WTC11 (cell line): Measurements from ENCODE around the gene SEPTIN3.

Experiments
- CREM ChIP-seq: sonication (generic); formaldehyde crosslinking; IDR thresholded peaks from 2 replicates; pipeline ENCODE4 v1.8.1; 2022; ENCODE audit warnings: mild to moderate bottlenecking, missing genetic modification reagents, moderate library complexity
- FOXK1 ChIP-seq: sonication (generic); formaldehyde crosslinking; IDR thresholded peaks from 2 replicates; pipeline ENCODE4 v1.8.0; 2022; ENCODE audit warnings: mild to moderate bottlenecking, moderate library complexity, missing genetic modification reagents
- NFE2L1 ChIP-seq: sonication (generic); formaldehyde crosslinking; IDR thresholded peaks from 2 replicates; pipeline ENCODE4 v1.8.1; 2023; ENCODE audit warnings: missing genetic modification reagents
- NR3C1 ChIP-seq: sonication (generic); formaldehyde crosslinking; conservative IDR thresholded peaks from 2 replicates; pipeline ENCODE4 v1.8.1; 2023; ENCODE audit warnings: low read depth, mild to moderate bottlenecking, missing genetic modification reagents
- SP1 ChIP-seq: sonication (generic); formaldehyde crosslinking; conservative IDR thresholded peaks from 2 replicates; pipeline ENCODE4 v1.8.1; 2022; ENCODE audit warnings: missing genetic modification reagents
- TF ChIP-seq, protein P1 (sequence below): fragments of 200-600 bp; IDR thresholded peaks from 2 replicates; pipeline ENCODE4 v1.8.0; 2022; ENCODE audit warnings: antibody characterized with exemption
- TF ChIP-seq, protein P2 (sequence below): sonication (generic); formaldehyde crosslinking; IDR thresholded peaks from 2 replicates; pipeline ENCODE4 v1.8.1; 2022; ENCODE audit warnings: low read depth, mild to moderate bottlenecking, moderate library complexity, missing genetic modification reagents, borderline replicate concordance
- TF ChIP-seq, protein P3 (sequence below): sonication (generic); formaldehyde crosslinking; conservative IDR thresholded peaks from 2 replicates; pipeline ENCODE4 v1.8.1; 2022; ENCODE audit warnings: mild to moderate bottlenecking, missing genetic modification reagents
- TF ChIP-seq, protein P4 (sequence below): sonication (generic); formaldehyde crosslinking; IDR thresholded peaks from 2 replicates; pipeline ENCODE4 v1.8.0; 2022; ENCODE audit warnings: mild to moderate bottlenecking, missing genetic modification reagents
- TF ChIP-seq, protein P5 (sequence below): sonication (generic); formaldehyde crosslinking; IDR thresholded peaks from 2 replicates; pipeline ENCODE4 v1.8.0; 2022; ENCODE audit warnings: mild to moderate bottlenecking, missing genetic modification reagents
- TF ChIP-seq, protein P6 (sequence below): sonication (generic); formaldehyde crosslinking; IDR thresholded peaks from 2 replicates; pipeline ENCODE4 v1.8.1; 2023; ENCODE audit warnings: mild to moderate bottlenecking, missing genetic modification reagents

DNA sequence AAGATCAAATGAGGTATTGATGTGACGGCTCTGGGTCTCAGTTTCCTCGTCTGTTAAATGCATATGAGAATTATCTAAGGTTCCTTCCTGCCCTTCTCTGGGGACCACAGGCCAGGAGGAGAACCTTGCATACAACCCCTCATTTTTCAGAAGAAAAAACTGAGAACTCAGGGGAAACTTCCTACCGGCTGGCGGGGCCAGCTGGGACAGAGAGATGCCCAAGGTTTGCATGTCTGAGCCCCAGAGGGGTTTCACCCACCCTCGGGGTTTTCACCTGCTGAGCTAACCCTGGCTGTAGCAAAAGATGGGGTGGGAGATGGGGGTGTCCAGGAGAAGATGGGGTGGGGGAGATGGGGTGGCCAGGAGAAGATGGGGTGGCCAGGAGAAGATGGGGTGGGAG lies 46.9 kb upstream of the SEPTIN3 start:
- TF ChIP-seq, protein P1, sequence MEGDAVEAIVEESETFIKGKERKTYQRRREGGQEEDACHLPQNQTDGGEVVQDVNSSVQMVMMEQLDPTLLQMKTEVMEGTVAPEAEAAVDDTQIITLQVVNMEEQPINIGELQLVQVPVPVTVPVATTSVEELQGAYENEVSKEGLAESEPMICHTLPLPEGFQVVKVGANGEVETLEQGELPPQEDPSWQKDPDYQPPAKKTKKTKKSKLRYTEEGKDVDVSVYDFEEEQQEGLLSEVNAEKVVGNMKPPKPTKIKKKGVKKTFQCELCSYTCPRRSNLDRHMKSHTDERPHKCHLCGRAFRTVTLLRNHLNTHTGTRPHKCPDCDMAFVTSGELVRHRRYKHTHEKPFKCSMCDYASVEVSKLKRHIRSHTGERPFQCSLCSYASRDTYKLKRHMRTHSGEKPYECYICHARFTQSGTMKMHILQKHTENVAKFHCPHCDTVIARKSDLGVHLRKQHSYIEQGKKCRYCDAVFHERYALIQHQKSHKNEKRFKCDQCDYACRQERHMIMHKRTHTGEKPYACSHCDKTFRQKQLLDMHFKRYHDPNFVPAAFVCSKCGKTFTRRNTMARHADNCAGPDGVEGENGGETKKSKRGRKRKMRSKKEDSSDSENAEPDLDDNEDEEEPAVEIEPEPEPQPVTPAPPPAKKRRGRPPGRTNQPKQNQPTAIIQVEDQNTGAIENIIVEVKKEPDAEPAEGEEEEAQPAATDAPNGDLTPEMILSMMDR: no peak
- TF ChIP-seq, protein P2, sequence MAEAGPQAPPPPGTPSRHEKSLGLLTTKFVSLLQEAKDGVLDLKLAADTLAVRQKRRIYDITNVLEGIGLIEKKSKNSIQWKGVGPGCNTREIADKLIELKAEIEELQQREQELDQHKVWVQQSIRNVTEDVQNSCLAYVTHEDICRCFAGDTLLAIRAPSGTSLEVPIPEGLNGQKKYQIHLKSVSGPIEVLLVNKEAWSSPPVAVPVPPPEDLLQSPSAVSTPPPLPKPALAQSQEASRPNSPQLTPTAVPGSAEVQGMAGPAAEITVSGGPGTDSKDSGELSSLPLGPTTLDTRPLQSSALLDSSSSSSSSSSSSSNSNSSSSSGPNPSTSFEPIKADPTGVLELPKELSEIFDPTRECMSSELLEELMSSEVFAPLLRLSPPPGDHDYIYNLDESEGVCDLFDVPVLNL (CRISPR knock-in tag): no peak
- TF ChIP-seq, protein P3, sequence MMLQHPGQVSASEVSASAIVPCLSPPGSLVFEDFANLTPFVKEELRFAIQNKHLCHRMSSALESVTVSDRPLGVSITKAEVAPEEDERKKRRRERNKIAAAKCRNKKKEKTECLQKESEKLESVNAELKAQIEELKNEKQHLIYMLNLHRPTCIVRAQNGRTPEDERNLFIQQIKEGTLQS: no peak
- no peak for TF ChIP-seq SP1 (CRISPR knock-in tag)
- no peak for TF ChIP-seq NR3C1 (CRISPR knock-in tag)
- TF ChIP-seq FOXK1 (CRISPR knock-in tag): no peak
- TF ChIP-seq, protein P4, sequence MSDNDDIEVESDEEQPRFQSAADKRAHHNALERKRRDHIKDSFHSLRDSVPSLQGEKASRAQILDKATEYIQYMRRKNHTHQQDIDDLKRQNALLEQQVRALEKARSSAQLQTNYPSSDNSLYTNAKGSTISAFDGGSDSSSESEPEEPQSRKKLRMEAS (CRISPR knock-in tag): no peak
- TF ChIP-seq, protein P5, sequence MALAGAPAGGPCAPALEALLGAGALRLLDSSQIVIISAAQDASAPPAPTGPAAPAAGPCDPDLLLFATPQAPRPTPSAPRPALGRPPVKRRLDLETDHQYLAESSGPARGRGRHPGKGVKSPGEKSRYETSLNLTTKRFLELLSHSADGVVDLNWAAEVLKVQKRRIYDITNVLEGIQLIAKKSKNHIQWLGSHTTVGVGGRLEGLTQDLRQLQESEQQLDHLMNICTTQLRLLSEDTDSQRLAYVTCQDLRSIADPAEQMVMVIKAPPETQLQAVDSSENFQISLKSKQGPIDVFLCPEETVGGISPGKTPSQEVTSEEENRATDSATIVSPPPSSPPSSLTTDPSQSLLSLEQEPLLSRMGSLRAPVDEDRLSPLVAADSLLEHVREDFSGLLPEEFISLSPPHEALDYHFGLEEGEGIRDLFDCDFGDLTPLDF: no peak
- TF ChIP-seq, protein P6, sequence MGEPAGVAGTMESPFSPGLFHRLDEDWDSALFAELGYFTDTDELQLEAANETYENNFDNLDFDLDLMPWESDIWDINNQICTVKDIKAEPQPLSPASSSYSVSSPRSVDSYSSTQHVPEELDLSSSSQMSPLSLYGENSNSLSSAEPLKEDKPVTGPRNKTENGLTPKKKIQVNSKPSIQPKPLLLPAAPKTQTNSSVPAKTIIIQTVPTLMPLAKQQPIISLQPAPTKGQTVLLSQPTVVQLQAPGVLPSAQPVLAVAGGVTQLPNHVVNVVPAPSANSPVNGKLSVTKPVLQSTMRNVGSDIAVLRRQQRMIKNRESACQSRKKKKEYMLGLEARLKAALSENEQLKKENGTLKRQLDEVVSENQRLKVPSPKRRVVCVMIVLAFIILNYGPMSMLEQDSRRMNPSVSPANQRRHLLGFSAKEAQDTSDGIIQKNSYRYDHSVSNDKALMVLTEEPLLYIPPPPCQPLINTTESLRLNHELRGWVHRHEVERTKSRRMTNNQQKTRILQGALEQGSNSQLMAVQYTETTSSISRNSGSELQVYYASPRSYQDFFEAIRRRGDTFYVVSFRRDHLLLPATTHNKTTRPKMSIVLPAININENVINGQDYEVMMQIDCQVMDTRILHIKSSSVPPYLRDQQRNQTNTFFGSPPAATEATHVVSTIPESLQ (CRISPR knock-in tag): no peak
- no peak for TF ChIP-seq NFE2L1 (CRISPR knock-in tag)
- no peak for TF ChIP-seq CREM (CRISPR knock-in tag)
